Nephron progenitor cell (in vitro differentiated cells): Measurements from ENCODE around the gene RBMS1.

ENCODE experiments used
- DNase-seq: peaks from one replicate; pipeline ENCODE4 v3.0.0; 2021
- H3K27ac Mint-ChIP-seq: 2 replicates; pipeline ENCODE4 v1.8.0; 2021; ENCODE audit warnings: mild to moderate bottlenecking, moderate library complexity, mixed read lengths
- H3K27me3 Mint-ChIP-seq: 2 replicates; pipeline ENCODE4 v1.8.0; 2021; ENCODE audit warnings: mild to moderate bottlenecking, low read depth, mixed read lengths; ENCODE audit not compliant: poor library complexity
- H3K36me3 Mint-ChIP-seq: 2 replicates; pipeline ENCODE4 v1.8.0; 2021; ENCODE audit warnings: low read depth, mixed read lengths
- H3K4me1 Mint-ChIP-seq: 2 replicates; pipeline ENCODE4 v1.8.0; 2021; ENCODE audit warnings: mixed read lengths
- H3K4me3 Mint-ChIP-seq: 2 replicates; pipeline ENCODE4 v1.8.0; 2021; ENCODE audit warnings: mild to moderate bottlenecking, moderate library complexity, mixed read lengths
- H3K9me3 Mint-ChIP-seq: 2 replicates; pipeline ENCODE4 v1.8.0; 2021; ENCODE audit warnings: mild to moderate bottlenecking, moderate library complexity, mixed read lengths
- CTCF ChIP-seq: fragments of 200-600 bp; sonication (generic); IDR thresholded peaks from 2 replicates; pipeline ENCODE4 v1.5.0; 2021; ENCODE audit warnings: antibody characterized with exemption

The RBMS1 gene

GRCh38 chr2:160473468-160474318 is 19.9 kb downstream of the RBMS1 start:
- Mint-ChIP-seq H3K27ac (no peak overlapping the region), H3K36me3 (peaks cover 16% of the 10 kb centered on the region), H3K27me3 (no peaks in the 10 kb centered on the region), H3K4me1 (peaks cover 26% of the 10 kb centered on the region), H3K4me3 (no peak overlapping the region), H3K9me3 (peaks cover 10% of the 10 kb centered on the region)
- DNase-seq = no peak
- no peak for TF ChIP-seq CTCF

- Mint-ChIP-seq H3K27me3 (no peaks in the 10 kb centered on the region), H3K4me3 (no peak overlapping the region), H3K36me3 (peaks cover 9% of the 10 kb centered on the region), H3K27ac (no peak overlapping the region), H3K4me1 (peaks cover 24% of the 10 kb centered on the region), H3K9me3 (peaks cover 8% of the 10 kb centered on the region)
- TF ChIP-seq CTCF = no peak
- DNase-seq = no peak
Observed at GRCh38 chr2:160472839-160473251, 20.8 kb downstream of the RBMS1 start.

- Mint-ChIP-seq H3K36me3 (peaks cover 3% of the 10 kb centered on the region), H3K27ac (no peak overlapping the region), H3K9me3 (peaks cover 3% of the 10 kb centered on the region), H3K4me3 (no peak overlapping the region), H3K27me3 (no peaks in the 10 kb centered on the region), H3K4me1 (peaks cover 31% of the 10 kb centered on the region)
- no peak for DNase-seq
- TF ChIP-seq CTCF = no peak
Observed at GRCh38 chr2:160471950-160472349, 21.7 kb downstream of the RBMS1 start.

- no peak for TF ChIP-seq CTCF
- Mint-ChIP-seq H3K27me3 (no peaks in the 10 kb centered on the region), H3K4me3 (no peak overlapping the region), H3K4me1 (peaks cover 45% of the 10 kb centered on the region), H3K27ac (peak overlapping the region; percentile 57), H3K36me3 (no peaks in the 10 kb centered on the region), H3K9me3 (no peaks in the 10 kb centered on the region)
- no peak for DNase-seq
Observed at GRCh38 chr2:160469621-160470204, 23.9 kb downstream of the RBMS1 start.

GRCh38 chr2:160469164-160469563 is 24.4 kb downstream of the RBMS1 start:
- Mint-ChIP-seq H3K4me1 (peaks cover 46% of the 10 kb centered on the region), H3K27ac (peak overlapping the region; percentile 57), H3K27me3 (no peaks in the 10 kb centered on the region)

More at GRCh38 chr2:160469164-160469563, 24.4 kb downstream of the RBMS1 start:
- H3K9me3 Mint-ChIP-seq = no peaks in the 10 kb centered on the region
- peaks cover under 1% of the 10 kb centered on the region for H3K36me3 Mint-ChIP-seq
- no peak for DNase-seq
- no peak for TF ChIP-seq CTCF
- H3K4me3 Mint-ChIP-seq = no peak overlapping the region
